ENCODE results near the gene TRNT1. TPM values are rescaled to one million over a fixed set of nuclear protein-coding genes. Genes with fewer than 3 reads are reported as not detected.

Gene TRNT1
- total RNA-seq, 1 donor from 2014 or later: 16.4 TPM

- H3K4me3 ChIP-seq: no peak overlapping the region
- H3K27me3 ChIP-seq: no peaks in the 10 kb centered on the region
- no peak for DNase-seq (ENCODE audit: low spot score in 2 of 2)
- no peak overlapping the region for H3K27ac ChIP-seq
- intact Hi-C loops (cut with DNase I): no loop called here
- no peaks in the 10 kb centered on the region for H3K4me1 ChIP-seq
- H3K36me3 ChIP-seq: no peaks in the 10 kb centered on the region
- TF ChIP-seq, protein P1, sequence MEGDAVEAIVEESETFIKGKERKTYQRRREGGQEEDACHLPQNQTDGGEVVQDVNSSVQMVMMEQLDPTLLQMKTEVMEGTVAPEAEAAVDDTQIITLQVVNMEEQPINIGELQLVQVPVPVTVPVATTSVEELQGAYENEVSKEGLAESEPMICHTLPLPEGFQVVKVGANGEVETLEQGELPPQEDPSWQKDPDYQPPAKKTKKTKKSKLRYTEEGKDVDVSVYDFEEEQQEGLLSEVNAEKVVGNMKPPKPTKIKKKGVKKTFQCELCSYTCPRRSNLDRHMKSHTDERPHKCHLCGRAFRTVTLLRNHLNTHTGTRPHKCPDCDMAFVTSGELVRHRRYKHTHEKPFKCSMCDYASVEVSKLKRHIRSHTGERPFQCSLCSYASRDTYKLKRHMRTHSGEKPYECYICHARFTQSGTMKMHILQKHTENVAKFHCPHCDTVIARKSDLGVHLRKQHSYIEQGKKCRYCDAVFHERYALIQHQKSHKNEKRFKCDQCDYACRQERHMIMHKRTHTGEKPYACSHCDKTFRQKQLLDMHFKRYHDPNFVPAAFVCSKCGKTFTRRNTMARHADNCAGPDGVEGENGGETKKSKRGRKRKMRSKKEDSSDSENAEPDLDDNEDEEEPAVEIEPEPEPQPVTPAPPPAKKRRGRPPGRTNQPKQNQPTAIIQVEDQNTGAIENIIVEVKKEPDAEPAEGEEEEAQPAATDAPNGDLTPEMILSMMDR (IDR thresholded peaks at IDR 0.05): no peak
- H3K9me3 ChIP-seq: peaks cover 7 to 13% of the 10 kb centered on the region in 2 donors
These were observed 62.5 kb downstream of the TRNT1 start for GRCh38 chr3:3189102-3189727.

- H3K36me3 ChIP-seq: no peaks in the 10 kb centered on the region
- TF ChIP-seq, protein P1 (IDR thresholded peaks at IDR 0.05): no peak
- no peak overlapping the region for H3K27ac ChIP-seq
- no peaks in the 10 kb centered on the region for H3K4me1 ChIP-seq
- DNase-seq (ENCODE audit: low spot score in 2 of 2): no peak
- intact Hi-C loops (cut with DNase I): no loop called here
- peaks cover 7 to 13% of the 10 kb centered on the region in 2 donors for H3K9me3 ChIP-seq
- no peaks in the 10 kb centered on the region for H3K27me3 ChIP-seq
- H3K4me3 ChIP-seq: no peak overlapping the region
These were observed 63.2 kb downstream of the TRNT1 start for GRCh38 chr3:3189961-3190360.

- TF ChIP-seq, protein P1 (IDR thresholded peaks at IDR 0.05): no peak
These were observed 65.0 kb downstream of the TRNT1 start for GRCh38 chr3:3191675-3192285.

DNA sequence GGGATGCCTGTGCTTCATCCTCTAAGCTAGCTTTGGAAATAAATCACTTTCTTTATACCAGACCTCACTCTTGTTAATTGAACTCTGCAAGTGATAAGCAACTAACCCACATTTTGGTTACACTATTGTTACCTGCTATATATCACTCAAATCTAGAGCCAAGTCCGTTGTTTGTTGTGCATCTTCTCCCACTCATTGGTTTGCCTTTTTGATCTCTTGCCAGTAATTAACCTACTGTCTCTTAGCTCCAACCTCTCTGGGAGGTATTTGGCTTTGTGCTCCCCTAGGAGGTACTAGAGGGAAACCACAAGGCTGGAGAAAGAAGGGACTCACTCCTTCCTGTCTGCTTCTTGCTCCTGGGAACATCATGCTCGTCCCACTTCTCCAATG is 65.5 kb downstream of the TRNT1 start:
- intact Hi-C loops (cut with DNase I): no loop called here

More at GRCh38 chr3:3191675-3192285, 65.0 kb downstream of the TRNT1 start:
- Histone ChIP-seq H3K4me1 (no peaks in the 10 kb centered on the region), H3K9me3 (peaks cover 6 to 11% of the 10 kb centered on the region in 2 donors), H3K4me3 (no peak overlapping the region), H3K36me3 (no peaks in the 10 kb centered on the region), H3K27ac (no peak overlapping the region), H3K27me3 (no peaks in the 10 kb centered on the region)
- intact Hi-C loops (cut with DNase I): no loop called here
- no peak for DNase-seq (ENCODE audit: low spot score in 2 of 2)

GRCh38 chr3:3194861-3195260 is 68.1 kb downstream of the TRNT1 start:
- intact Hi-C loops (cut with DNase I): no loop called here

More for the DNA sequence above, 65.5 kb downstream of the TRNT1 start:
- Histone ChIP-seq H3K27me3 (no peaks in the 10 kb centered on the region), H3K27ac (no peak overlapping the region), H3K36me3 (no peaks in the 10 kb centered on the region), H3K4me3 (no peak overlapping the region), H3K4me1 (no peaks in the 10 kb centered on the region), H3K9me3 (peaks cover under 1 to 6% of the 10 kb centered on the region in 2 donors)
- TF ChIP-seq, protein P1 (IDR thresholded peaks at IDR 0.05): no peak
- no peak for DNase-seq (ENCODE audit: low spot score in 2 of 2)

More at GRCh38 chr3:3194861-3195260, 68.1 kb downstream of the TRNT1 start:
- DNase-seq (ENCODE audit: low spot score in 2 of 2): no peak
- H3K9me3 ChIP-seq: no peaks in the 10 kb centered on the region
- TF ChIP-seq, protein P1 (IDR thresholded peaks at IDR 0.05): no peak
- no peaks in the 10 kb centered on the region for H3K27me3 ChIP-seq
- H3K4me3 ChIP-seq: no peak overlapping the region
- no peaks in the 10 kb centered on the region for H3K36me3 ChIP-seq
- H3K27ac ChIP-seq: no peak overlapping the region
- H3K4me1 ChIP-seq: no peaks in the 10 kb centered on the region
